ENCODE data around the gene PPP1R2.
"Not testable (repeated sequence)": the region's sequence is repeated elsewhere in the genome, so short reads cannot be mapped to it uniquely, and the experiment has no call there.

Gene PPP1R2

DNA sequence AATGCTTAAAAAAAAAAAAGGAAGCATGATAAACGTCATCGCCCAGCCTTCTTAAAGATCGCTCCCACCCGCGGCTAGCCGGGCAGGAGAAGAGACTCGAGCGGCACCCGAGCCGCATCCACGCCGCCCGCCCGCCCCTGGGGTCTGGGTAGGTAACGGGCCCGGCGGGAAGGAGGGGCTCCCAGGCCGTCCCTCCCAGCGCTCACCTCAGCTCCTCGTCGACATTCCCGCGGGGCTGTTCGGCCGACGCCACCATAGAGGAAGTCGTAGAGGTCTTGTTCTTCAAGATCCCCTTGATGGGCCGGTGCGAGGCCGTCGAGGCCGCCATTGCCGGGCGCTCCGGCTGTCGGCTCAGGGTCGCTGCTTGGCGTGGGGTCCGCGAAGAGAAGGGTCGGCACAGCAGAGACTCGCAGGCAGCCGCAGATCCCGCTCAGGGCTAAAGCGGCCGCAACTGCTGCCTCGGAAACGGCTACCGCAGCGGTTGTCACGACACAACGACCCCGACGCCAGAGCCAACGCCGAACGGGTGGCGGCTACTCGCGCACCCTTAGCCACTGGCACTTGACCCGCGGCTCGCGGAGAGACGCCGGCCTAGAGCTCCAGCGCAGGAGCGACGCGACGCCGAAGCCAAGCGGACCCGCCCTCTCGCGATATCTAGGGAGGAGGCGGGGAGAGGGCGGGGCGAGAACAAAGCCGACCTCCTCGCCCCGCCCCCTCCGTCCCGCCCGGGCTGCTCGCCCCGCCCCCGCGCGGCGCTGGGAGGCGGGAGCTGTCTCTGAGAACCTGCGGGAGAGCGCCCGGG, at the start of gene PPP1R2:
TSS of gene PPP1R2 (minus strand) at position 628 of the 802 bp plus-strand sequence. CDS start at position 328, 300 bp downstream.
- no peak within 1 kb of the TSS for H3K27ac ChIP-seq
- TF ChIP-seq POLR2AphosphoS5 (IDR thresholded peaks at IDR 0.05; ENCODE audit: borderline replicate concordance, low read depth, low read length) (peak; percentile 97), EZH2 (IDR thresholded peaks at IDR 0.05) (no peak)

DNA sequence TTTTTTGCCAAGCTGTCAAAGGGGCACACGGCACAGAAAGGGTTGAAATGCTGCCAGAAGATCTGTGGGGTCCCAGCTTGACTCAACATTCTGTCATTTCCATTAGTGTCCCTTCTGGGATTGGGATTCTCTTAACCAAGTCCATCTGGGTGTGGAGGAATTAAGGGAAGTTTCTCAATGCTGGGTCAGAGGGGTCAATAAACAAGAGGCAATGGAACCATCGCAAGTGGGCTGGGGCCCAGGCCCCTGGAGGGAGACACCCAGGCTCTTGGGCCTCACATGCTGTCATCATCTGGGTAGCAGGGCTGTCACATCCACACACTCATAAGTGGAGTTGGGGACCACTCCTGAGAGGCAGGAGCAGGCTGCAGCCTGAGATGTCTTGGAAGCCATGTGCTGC, 48.7 kb upstream of the PPP1R2 start:
- TF ChIP-seq FOXP2 (optimal IDR thresholded peaks at IDR 0.05; ENCODE audit: control extremely low read depth, extremely low read length, insufficient read depth) (no peak), EZH2 (IDR thresholded peaks at IDR 0.05) (no peak), POLR2AphosphoS5 (IDR thresholded peaks at IDR 0.05; ENCODE audit: borderline replicate concordance, low read depth, low read length) (no peak)
- Histone ChIP-seq H3K4me3 (no peak overlapping the region), H3K27ac (no peak overlapping the region), H3K36me3 (ENCODE audit: insufficient read depth, low read length) (no peaks in the 10 kb centered on the region), H3K9me3 (ENCODE audit: low read depth, low read length) (no peaks in the 10 kb centered on the region), H3K9ac (ENCODE audit: insufficient read length) (no peak overlapping the region)
- DNase-seq (ENCODE audit: low read depth, low spot score) = no peak

More for the DNA sequence above, at the start of gene PPP1R2:
- peak within 1 kb of the TSS; percentile 89 for H3K9ac ChIP-seq (ENCODE audit: insufficient read length)
- no peak for DNase-seq (ENCODE audit: low read depth, low spot score)
- H3K36me3 ChIP-seq (ENCODE audit: insufficient read depth, low read length) = no peaks in the 10 kb centered on the region
- no peaks in the 10 kb centered on the region for H3K9me3 ChIP-seq (ENCODE audit: low read depth, low read length)
- H3K4me3 ChIP-seq = peak within 1 kb of the TSS; percentile 90

DNA sequence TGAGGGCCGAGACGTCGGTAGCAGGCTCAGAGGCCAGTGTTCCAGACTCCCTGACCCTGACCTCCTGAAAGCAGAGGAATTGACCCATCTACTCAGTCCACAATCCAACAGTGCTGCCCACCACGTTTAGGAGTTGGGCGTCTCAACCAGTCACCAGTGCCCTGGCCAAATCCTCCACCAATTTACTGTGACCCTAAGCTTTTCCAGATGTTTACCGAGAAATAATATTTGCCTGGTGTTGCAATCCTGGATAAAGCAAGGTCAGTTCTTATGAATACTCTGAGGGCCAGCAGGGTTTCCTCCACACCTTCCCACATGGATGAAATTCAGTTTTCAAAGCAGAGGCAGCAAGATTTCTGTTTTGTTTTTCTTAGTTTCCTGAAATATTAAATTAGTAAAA, 48.1 kb upstream of the PPP1R2 start:
- TF ChIP-seq FOXP2 (optimal IDR thresholded peaks at IDR 0.05; ENCODE audit: control extremely low read depth, extremely low read length, insufficient read depth) (no peak), EZH2 (IDR thresholded peaks at IDR 0.05) (no peak), POLR2AphosphoS5 (IDR thresholded peaks at IDR 0.05; ENCODE audit: borderline replicate concordance, low read depth, low read length) (no peak)
- Histone ChIP-seq H3K9ac (ENCODE audit: insufficient read length) (no peak overlapping the region), H3K4me3 (no peak overlapping the region), H3K27ac (no peak overlapping the region), H3K36me3 (ENCODE audit: insufficient read depth, low read length) (no peaks in the 10 kb centered on the region), H3K9me3 (ENCODE audit: low read depth, low read length) (no peaks in the 10 kb centered on the region)
- DNase-seq (ENCODE audit: low read depth, low spot score) = no peak

DNA sequence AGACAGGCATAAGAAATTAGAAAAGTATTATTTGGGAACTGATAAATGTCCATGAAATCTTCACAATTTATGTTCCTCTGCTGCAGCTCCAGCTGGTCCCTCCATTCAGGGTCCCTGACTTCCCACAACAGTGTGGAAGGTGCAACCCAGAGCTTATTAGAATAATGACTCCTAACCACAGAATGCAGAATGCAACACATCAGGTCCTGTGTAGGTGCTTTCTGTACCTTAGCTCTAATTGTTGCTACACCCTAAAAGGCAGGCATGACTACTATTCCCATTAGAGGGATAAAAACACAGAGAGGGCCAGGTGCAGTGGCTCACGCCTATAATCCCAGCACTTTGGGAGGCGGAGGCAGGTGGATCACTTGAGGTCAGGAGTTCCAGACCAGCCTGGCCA, 47.3 kb upstream of the PPP1R2 start:
- DNase-seq (ENCODE audit: low read depth, low spot score); H3K9ac ChIP-seq (ENCODE audit: insufficient read length); H3K4me3 ChIP-seq; H3K27ac ChIP-seq; H3K36me3 ChIP-seq (ENCODE audit: insufficient read depth, low read length); H3K9me3 ChIP-seq (ENCODE audit: low read depth, low read length): not testable (repeated sequence)

DNA sequence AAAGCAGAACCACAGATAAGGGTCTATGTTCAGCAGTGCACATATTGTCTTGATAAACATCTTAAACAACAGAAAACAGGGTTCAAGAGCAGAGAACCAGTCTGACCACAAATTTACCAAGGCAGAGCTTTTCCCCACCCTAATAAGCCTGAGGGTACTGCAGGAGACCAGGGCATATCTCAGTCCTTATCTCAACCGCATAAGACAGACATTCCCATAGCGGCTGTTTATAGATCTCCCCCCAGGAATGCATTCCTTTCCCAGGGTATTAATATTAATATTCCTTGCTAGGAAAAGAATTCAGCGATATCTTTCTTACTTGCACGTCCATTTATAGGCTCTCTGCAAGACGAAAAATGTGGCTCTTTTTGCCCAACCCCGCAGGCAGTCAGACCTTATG, 46.7 kb upstream of the PPP1R2 start:
- H3K9me3 ChIP-seq (ENCODE audit: low read depth, low read length); H3K4me3 ChIP-seq: not testable (repeated sequence)

DNA sequence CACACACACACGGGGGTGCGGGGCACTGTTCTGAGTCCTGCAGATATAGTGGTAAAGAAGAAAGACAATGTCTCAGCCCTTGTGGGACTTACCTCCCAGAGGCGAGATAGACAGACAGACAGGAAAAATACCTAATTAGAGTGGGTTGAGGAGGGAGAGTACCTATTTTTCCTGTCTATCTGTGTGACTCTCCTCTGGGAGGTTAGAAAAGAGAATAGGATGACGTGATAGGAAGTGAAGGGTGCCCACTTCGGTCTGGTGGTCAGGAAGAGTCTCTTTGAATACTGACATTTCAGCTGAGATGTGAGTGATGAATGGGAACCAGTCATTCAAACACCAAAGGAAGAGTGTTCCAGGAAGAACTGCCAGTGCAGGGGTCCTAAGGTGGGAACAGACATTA, 44.7 kb upstream of the PPP1R2 start:
- no peaks in the 10 kb centered on the region for H3K36me3 ChIP-seq (ENCODE audit: insufficient read depth, low read length)
- H3K4me3 ChIP-seq = no peak overlapping the region
- no peak for TF ChIP-seq EZH2 (IDR thresholded peaks at IDR 0.05)
- no peak for TF ChIP-seq POLR2AphosphoS5 (IDR thresholded peaks at IDR 0.05; ENCODE audit: borderline replicate concordance, low read depth, low read length)
- TF ChIP-seq FOXP2 (optimal IDR thresholded peaks at IDR 0.05; ENCODE audit: control extremely low read depth, extremely low read length, insufficient read depth) = no peak
- H3K27ac ChIP-seq = no peak overlapping the region
- H3K9me3 ChIP-seq (ENCODE audit: low read depth, low read length) = no peaks in the 10 kb centered on the region
- no peak for DNase-seq (ENCODE audit: low read depth, low spot score)
- H3K9ac ChIP-seq (ENCODE audit: insufficient read length) = no peak overlapping the region

More for the DNA sequence above, 46.7 kb upstream of the PPP1R2 start:
- not testable (repeated sequence) for H3K9ac ChIP-seq (ENCODE audit: insufficient read length); DNase-seq (ENCODE audit: low read depth, low spot score); H3K27ac ChIP-seq; H3K36me3 ChIP-seq (ENCODE audit: insufficient read depth, low read length)

DNA sequence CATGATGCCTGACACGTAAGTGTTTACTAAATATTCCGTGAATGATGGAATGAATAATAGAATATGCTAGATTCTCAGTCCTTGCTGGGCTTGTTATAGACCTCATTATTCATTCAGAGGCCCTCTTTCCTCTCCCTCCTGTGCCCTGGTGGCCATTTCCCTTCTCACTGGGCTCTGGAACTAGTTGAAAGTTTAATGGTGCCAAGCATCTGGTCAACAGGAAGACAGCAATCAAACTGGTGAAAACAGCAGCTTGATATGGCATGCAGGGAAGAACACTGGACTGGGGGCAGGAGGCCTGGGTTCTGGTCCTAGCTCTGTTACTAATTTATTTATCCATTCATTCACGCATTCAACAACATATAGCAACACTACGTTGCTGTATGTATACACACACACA, 44.3 kb upstream of the PPP1R2 start:
- H3K9me3 ChIP-seq (ENCODE audit: low read depth, low read length) = no peaks in the 10 kb centered on the region
- H3K4me3 ChIP-seq = no peak overlapping the region
- H3K36me3 ChIP-seq (ENCODE audit: insufficient read depth, low read length) = no peaks in the 10 kb centered on the region
- DNase-seq (ENCODE audit: low read depth, low spot score) = no peak
- TF ChIP-seq EZH2 (IDR thresholded peaks at IDR 0.05) (no peak), FOXP2 (optimal IDR thresholded peaks at IDR 0.05; ENCODE audit: control extremely low read depth, extremely low read length, insufficient read depth) (no peak), POLR2AphosphoS5 (IDR thresholded peaks at IDR 0.05; ENCODE audit: borderline replicate concordance, low read depth, low read length) (no peak)
- H3K27ac ChIP-seq = no peak overlapping the region
- no peak overlapping the region for H3K9ac ChIP-seq (ENCODE audit: insufficient read length)

DNA sequence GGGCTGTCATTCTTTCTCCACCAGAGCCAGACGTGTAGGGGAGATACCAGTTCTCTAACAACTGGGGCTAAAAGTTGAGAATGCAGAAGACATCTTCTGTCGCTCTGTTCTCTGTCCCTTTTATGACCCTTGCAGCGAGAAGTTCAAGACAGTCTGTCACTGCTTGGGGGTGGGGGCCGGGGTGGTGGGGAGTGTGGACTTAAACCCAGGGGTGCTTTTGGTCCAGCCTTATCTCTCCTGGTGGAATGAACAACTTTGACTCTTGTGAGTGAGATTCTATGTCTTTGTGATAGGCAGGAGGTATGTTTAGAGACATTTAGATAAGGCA, 41.4 kb upstream of the PPP1R2 start:
- no peak for TF ChIP-seq POLR2AphosphoS5 (IDR thresholded peaks at IDR 0.05; ENCODE audit: borderline replicate concordance, low read depth, low read length)
- no peak for TF ChIP-seq EZH2 (IDR thresholded peaks at IDR 0.05)
- TF ChIP-seq FOXP2 (optimal IDR thresholded peaks at IDR 0.05; ENCODE audit: control extremely low read depth, extremely low read length, insufficient read depth) = no peak
- peak overlapping the region; percentile 19 for H3K9ac ChIP-seq (ENCODE audit: insufficient read length)
- no peak for DNase-seq (ENCODE audit: low read depth, low spot score)

DNA sequence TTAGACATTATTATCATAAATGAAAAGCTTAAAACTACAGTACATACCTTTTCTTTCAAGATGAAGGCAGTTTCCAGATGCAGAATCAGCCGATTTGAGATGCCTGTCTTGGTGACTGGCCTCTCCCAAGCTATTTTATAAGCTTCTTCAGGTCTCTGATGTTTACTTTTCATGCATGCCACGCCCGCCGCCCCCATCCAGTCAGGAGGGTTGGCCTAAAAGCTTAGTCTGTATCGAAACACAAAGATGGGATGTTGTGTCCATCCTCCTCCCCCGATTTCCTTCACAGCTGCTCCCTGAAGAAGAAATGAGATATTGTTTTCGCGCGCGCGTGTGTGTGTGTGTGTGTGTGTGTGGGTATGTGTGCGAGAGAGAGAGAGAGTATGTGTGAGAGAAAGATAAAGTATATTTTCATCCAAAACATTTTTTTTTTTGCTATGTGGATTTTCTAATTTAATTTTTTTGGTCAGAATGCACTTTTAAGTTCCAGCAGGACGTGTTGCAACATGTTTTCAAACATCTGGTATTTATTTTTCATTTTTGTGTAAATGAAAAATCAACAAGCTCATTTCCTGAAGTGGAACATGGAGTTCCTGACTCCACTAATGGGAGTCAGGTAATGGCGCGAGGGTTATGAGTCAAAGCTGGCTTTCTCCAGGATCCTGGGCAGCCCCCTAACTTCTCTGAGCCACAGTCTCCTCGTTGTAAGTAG, 40.9 kb upstream of the PPP1R2 start, which contains the start of gene APOD:
TSS of gene APOD (minus strand) at position 110 of the 712 bp plus-strand sequence. CDS start 4,479 bp downstream, outside the sequence.
- H3K27ac ChIP-seq = peak within 1 kb of the TSS; percentile 92
- DNase-seq (ENCODE audit: low read depth, low spot score) = no peak

More for the DNA sequence above, 41.4 kb upstream of the PPP1R2 start:
- Histone ChIP-seq H3K9me3 (ENCODE audit: low read depth, low read length) (no peaks in the 10 kb centered on the region), H3K27ac (peak overlapping the region; percentile 92), H3K4me3 (peak overlapping the region; percentile 64), H3K36me3 (ENCODE audit: insufficient read depth, low read length) (no peaks in the 10 kb centered on the region)

More for the DNA sequence above, 40.9 kb upstream of the PPP1R2 start, which contains the start of gene APOD:
- Histone ChIP-seq H3K9ac (ENCODE audit: insufficient read length) (peak within 1 kb of the TSS; percentile 19), H3K36me3 (ENCODE audit: insufficient read depth, low read length) (no peaks in the 10 kb centered on the region), H3K9me3 (ENCODE audit: low read depth, low read length) (no peaks in the 10 kb centered on the region), H3K4me3 (peak within 1 kb of the TSS; percentile 64)
- no peak for TF ChIP-seq EZH2 (IDR thresholded peaks at IDR 0.05)
- TF ChIP-seq POLR2AphosphoS5 (IDR thresholded peaks at IDR 0.05; ENCODE audit: borderline replicate concordance, low read depth, low read length) = no peak
- TF ChIP-seq FOXP2 (optimal IDR thresholded peaks at IDR 0.05; ENCODE audit: control extremely low read depth, extremely low read length, insufficient read depth) = peak; percentile 77
